Immature natural killer cell (primary cell): ENCODE measurements around the gene UROC1. TPM values are rescaled to one million over a fixed set of nuclear protein-coding genes. Genes with fewer than 3 reads are reported as not detected.

ENCODE experiments used
- DNase-seq, 3 donors: peaks; one replicate each; pipeline ENCODE4 v3.0.0; 2022; ENCODE audit warnings: mixed read lengths in 1 of 3
- H3K27ac Mint-ChIP-seq, 6 donors: one replicate each; pipeline ENCODE4 v1.8.0; 2020; ENCODE audit warnings: mixed read lengths in 6 of 6, mild to moderate bottlenecking in 5 of 6, inconsistent platforms in 4 of 6, moderate library complexity in 3 of 6
- H3K27me3 Mint-ChIP-seq, 3 donors: one replicate each; pipeline ENCODE4 v1.8.0; 2020 to 2021; ENCODE audit warnings: low read depth in 3 of 3, mild to moderate bottlenecking in 3 of 3, mixed read lengths in 3 of 3, moderate library complexity in 3 of 3, inconsistent platforms in 1 of 3
- H3K36me3 Mint-ChIP-seq, 3 donors: one replicate each; pipeline ENCODE4 v1.8.0; 2020; ENCODE audit warnings: mixed read lengths in 3 of 3, inconsistent platforms in 2 of 3, mild to moderate bottlenecking in 2 of 3
- H3K4me1 Mint-ChIP-seq, 2 donors: one replicate each; pipeline ENCODE4 v1.8.0; 2020; ENCODE audit warnings: inconsistent platforms in 2 of 2, mild to moderate bottlenecking in 2 of 2, mixed read lengths in 2 of 2, moderate library complexity in 1 of 2
- H3K4me3 Mint-ChIP-seq, 5 donors: one replicate each; pipeline ENCODE4 v1.8.0; 2020; ENCODE audit warnings: mild to moderate bottlenecking in 5 of 5, mixed read lengths in 5 of 5, inconsistent platforms in 3 of 5, moderate library complexity in 3 of 5
- H3K9me3 Mint-ChIP-seq, 6 donors: one replicate each; pipeline ENCODE4 v1.8.0; 2020; ENCODE audit warnings: mild to moderate bottlenecking in 6 of 6, mixed read lengths in 6 of 6, inconsistent platforms in 4 of 6, moderate library complexity in 3 of 6
- polyA plus RNA-seq, 3 donors: library from polyadenylated mRNA; unstranded; fragments of 300-500 nt; fragmentation: Illumina TruSeq; gene quantifications; one replicate each; pipeline ENCODE4 v1.2.3, GENCODE V29; 2021

UROC1 gene
- polyA plus RNA-seq, 3 donors from 2014 or later = not detected

DNA sequence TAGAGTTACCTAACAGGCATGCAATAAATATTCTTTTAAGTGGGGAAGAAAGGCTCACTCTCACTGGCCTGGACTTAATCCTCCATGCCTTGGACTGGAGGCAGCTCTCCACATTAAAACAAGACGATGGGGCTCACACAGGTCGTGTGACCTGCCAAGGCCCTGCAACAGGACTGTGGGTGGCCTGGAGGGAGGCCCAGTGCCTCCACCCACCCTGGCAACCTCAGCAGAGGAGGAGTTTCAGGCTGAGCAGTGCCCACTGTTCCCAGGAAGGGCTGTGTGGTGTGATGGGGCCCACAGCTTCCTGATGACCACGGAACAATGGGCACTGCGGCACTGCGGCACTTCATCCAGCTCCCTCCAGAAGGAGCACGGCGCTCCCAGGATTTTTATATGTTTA, 5.5 kb downstream of the UROC1 start:
- H3K36me3 Mint-ChIP-seq = no peaks in the 10 kb centered on the region

DNA sequence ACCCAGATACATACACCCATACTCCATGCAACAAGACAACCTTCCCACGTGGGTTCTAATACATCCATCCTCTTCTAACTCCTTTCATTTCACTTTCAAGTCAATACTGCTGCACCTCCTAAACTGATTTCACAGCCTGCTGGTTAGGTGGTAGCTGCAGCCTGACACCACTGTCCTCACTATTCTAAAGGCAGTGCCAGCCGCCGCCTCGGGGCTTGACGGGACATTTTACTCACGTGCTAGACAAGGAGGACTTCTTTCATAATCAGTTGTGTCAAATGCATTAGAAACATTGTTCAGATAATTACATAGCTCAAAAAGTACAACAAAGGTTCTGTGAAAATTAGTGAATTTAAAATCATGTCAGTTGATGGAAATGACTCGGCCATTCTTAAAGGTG, 6.3 kb downstream of the UROC1 start:
- no peak overlapping the region for H3K27ac Mint-ChIP-seq
- DNase-seq = no peak
- no peak overlapping the region for H3K4me3 Mint-ChIP-seq
- no peaks in the 10 kb centered on the region for H3K4me1 Mint-ChIP-seq
- peaks cover 0 to 2% (median 2%) of the 10 kb centered on the region in 3 donors for H3K27me3 Mint-ChIP-seq
- no peaks in the 10 kb centered on the region for H3K9me3 Mint-ChIP-seq
- H3K36me3 Mint-ChIP-seq = no peaks in the 10 kb centered on the region

More for the DNA sequence above, 5.5 kb downstream of the UROC1 start:
- DNase-seq = no peak
- H3K9me3 Mint-ChIP-seq = no peaks in the 10 kb centered on the region
- H3K27me3 Mint-ChIP-seq = peaks cover 0 to 5% (median 0%) of the 10 kb centered on the region in 3 donors
- no peak overlapping the region for H3K4me3 Mint-ChIP-seq
- H3K27ac Mint-ChIP-seq = no peak overlapping the region
- H3K4me1 Mint-ChIP-seq = no peaks in the 10 kb centered on the region

DNA sequence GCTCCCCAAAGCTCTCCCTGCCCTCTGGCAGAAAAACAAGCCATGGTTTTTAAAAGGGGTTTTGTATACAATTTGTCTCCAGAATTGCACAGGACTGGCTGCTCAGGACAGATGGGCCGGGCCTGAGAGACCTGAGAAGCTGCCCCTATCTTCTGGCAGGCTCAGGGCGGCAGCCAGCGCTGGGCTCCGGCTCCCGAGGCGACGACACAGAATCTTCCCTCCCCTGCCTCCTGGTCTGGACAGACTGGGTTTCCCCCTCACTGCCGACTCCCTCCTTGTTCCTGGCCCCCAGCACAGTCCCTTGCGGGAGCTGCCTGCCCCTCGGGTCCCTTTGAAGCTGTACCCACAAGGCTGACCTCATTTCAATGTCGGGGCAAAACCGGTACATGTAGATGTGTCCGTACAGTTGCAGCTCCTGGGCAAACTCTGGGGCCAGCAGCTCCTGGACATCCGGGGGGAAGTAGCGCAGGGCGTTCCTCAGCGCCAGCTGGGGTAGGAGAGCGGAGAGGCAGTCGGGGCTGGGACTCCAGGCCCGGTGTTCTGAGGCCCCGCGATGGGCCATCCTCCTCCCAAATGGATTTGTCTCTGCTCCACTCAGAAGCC, 7.2 kb downstream of the UROC1 start:
- Mint-ChIP-seq H3K36me3 (no peaks in the 10 kb centered on the region), H3K4me3 (no peak overlapping the region), H3K4me1 (no peaks in the 10 kb centered on the region), H3K9me3 (no peaks in the 10 kb centered on the region), H3K27ac (no peak overlapping the region), H3K27me3 (peaks cover 0 to 2% (median 2%) of the 10 kb centered on the region in 3 donors)
- DNase-seq = no peak

DNA sequence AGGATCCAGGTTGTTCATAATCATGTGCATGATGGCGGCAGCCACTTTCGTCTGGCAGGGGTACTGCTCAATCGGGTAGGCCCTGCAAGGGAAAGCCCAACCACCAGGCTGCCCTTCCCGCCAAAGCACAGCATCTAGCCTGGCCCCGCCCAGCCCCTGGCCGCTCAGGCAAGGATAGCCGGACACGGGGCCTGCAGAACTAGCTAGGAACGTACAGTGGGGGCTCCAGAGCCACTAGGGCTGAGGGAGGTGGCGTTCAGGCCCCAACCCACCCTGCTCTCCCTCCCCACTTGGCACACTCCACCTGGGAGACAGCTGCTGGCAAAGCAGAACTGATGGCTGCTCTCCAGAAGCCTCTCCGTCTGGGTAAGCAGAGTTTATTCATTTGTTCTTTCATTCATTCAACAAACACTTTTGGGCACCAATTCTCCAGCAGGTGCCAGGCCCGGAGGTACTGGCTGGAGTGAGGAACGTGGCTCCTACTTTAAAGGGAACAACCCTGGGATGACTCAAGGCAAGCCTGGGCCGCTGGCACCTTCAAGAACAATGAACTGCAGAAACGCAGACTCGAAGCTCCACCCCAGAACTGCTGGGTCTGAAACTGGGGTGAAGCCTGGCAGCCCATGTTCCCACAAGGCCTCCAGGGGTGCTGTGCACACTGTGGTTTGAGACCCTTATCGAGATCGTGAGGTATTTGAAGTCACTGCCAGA, 7.8 kb downstream of the UROC1 start:
- no peaks in the 10 kb centered on the region for H3K4me1 Mint-ChIP-seq
- no peak for DNase-seq
- no peak overlapping the region for H3K27ac Mint-ChIP-seq
- no peaks in the 10 kb centered on the region for H3K36me3 Mint-ChIP-seq
- H3K27me3 Mint-ChIP-seq = peaks cover under 1 to 4% (median 2%) of the 10 kb centered on the region in 3 donors
- no peak overlapping the region for H3K4me3 Mint-ChIP-seq
- no peaks in the 10 kb centered on the region for H3K9me3 Mint-ChIP-seq

DNA sequence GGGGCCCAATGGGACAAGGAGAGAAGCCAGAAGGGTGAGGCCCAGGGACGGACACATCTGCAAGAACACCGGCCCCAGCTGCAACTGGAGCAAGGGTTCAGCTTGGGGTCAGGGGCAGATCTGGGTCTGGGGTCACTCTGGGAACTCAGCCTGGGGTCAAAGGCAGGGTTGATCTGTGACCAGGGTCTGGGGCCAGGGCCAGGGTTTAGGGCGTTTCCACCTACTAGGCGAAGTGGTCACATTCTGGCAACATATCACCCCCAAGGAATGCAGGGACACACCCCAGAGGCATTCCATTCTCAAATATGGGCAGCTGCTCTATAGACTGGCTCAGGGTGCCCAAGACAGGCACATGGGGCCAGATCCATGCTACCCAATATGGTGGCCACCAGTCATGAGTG, 9.0 kb downstream of the UROC1 start:
- peaks cover 2 to 4% (median 3%) of the 10 kb centered on the region in 3 donors for H3K27me3 Mint-ChIP-seq
- no peak for DNase-seq
- H3K4me1 Mint-ChIP-seq = no peaks in the 10 kb centered on the region
- H3K36me3 Mint-ChIP-seq = no peaks in the 10 kb centered on the region
- no peak overlapping the region for H3K27ac Mint-ChIP-seq
- H3K9me3 Mint-ChIP-seq = no peaks in the 10 kb centered on the region
- H3K4me3 Mint-ChIP-seq = no peak overlapping the region

DNA sequence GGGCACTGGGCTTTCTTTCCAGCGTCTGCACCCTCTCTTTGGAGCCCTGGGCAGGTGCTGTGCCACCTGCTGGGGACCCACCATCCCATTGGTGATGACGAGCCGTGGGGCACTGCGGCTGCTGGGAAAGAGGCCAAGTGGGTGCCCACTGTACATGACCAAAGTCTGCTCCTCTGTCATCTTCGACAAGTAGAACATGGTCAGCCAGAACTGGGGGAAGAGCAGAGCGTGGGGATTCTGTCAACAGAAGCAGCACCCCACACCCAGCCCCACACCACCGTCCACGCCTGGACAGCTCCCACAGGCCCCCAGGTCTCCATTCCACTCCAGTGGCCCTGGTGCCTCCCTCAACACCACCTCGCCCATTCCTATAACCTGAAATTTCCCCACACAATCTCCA, 9.7 kb downstream of the UROC1 start:
- Mint-ChIP-seq H3K4me3 (no peak overlapping the region), H3K4me1 (no peaks in the 10 kb centered on the region), H3K27me3 (peaks cover 2 to 4% (median 3%) of the 10 kb centered on the region in 3 donors), H3K36me3 (no peaks in the 10 kb centered on the region), H3K27ac (no peak overlapping the region), H3K9me3 (no peaks in the 10 kb centered on the region)
- no peak for DNase-seq

DNA sequence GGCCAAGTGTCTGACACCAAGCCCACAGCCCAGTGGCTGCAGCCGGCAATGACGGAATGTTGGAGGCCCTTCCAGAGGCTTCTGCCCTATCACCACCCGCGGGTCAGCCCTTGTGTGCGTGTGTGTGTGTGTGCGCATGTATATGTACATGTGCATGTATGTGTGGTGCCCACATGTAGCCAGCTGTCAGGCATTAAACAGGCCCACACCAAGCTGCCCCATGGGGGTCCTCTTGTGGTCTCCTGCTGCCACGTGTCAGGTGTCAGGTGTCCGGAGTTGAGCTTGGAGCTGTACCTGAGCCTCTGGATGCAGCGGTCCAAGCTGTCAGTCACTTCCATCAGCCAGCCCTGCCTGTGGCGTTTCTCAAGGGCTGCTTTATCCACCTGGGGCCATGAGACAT, 13.9 kb downstream of the UROC1 start:
- Mint-ChIP-seq H3K27me3 (peaks cover 0 to 5% (median 3%) of the 10 kb centered on the region in 3 donors), H3K36me3 (no peaks in the 10 kb centered on the region), H3K4me3 (no peak overlapping the region), H3K9me3 (no peaks in the 10 kb centered on the region), H3K27ac (no peak overlapping the region), H3K4me1 (no peaks in the 10 kb centered on the region)
- no peak for DNase-seq

DNA sequence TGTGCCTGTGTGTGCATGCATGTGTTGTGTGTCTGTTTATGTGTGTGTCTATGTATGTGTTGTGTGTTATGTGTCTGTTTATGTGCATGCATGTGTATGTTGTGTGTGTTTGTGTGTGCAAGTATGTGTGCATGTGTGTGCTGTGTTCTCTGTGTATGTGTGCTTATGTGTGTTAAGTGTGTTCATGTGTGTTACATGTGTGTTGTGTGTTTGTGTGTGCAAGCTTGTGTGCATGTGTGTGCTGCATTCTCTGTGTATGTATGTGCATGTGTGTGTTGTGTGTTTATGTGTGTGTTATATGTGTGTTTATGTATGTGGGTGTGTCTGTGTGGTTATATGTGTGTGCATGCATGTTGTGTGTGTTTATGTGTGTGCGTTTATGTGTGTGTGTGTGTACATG, 14.9 kb downstream of the UROC1 start:
- no peaks in the 10 kb centered on the region for H3K36me3 Mint-ChIP-seq
- no peak overlapping the region for H3K4me3 Mint-ChIP-seq
- no peak overlapping the region for H3K27ac Mint-ChIP-seq
- no peaks in the 10 kb centered on the region for H3K4me1 Mint-ChIP-seq
- no peak for DNase-seq
- H3K9me3 Mint-ChIP-seq = no peaks in the 10 kb centered on the region
- peaks cover 0 to 5% (median 3%) of the 10 kb centered on the region in 3 donors for H3K27me3 Mint-ChIP-seq

DNA sequence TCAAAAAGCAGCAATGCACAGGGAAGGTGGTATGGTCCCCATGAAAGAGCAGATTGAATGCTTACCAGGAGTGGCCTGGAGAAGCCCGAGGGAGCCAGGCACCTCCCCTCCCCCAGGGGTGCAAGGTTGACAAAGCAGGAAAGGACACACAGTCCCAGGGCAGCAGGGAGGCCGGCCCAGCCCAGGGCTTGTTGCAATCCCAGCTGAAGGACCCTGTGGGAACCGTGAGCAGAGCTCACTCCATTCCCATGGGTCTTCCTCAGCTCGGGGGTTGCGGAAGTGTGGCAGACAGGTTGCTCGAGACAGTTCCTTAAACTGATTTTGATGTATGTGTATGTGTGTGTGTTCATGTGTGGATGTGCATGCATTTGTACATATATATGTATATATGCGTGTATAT, 15.8 kb downstream of the UROC1 start:
- Mint-ChIP-seq H3K4me1 (peaks cover 0 to 4% of the 10 kb centered on the region in 2 donors), H3K27ac (no peak overlapping the region), H3K36me3 (no peaks in the 10 kb centered on the region), H3K4me3 (no peak overlapping the region), H3K27me3 (peaks cover 0 to 4% (median 3%) of the 10 kb centered on the region in 3 donors), H3K9me3 (no peaks in the 10 kb centered on the region)
- no peak for DNase-seq

DNA sequence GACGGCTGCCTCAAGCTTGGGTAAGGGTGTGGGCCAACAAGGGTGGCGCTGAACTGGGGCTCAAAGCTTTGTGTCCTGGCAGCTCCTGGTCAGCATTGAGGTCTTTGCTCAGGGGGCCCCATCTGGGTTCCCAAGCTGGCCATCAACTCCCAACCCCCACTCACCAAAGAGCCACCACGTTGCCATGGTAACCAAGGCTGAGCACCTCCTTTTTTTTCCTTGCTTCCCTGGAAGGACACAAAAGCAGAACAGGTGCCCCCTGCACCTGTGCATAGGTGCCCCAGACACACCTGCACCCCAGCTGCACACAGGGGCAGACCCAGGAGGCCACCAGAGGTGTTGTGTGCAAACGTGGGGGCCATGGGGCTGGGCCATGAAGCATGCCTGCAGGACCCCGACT, 16.5 kb downstream of the UROC1 start:
- H3K27ac Mint-ChIP-seq = no peak overlapping the region
- H3K4me1 Mint-ChIP-seq = peaks cover 0 to 4% of the 10 kb centered on the region in 2 donors
- no peak overlapping the region for H3K4me3 Mint-ChIP-seq
- no peak for DNase-seq
- H3K36me3 Mint-ChIP-seq = no peaks in the 10 kb centered on the region
- peaks cover 0 to 4% (median 3%) of the 10 kb centered on the region in 3 donors for H3K27me3 Mint-ChIP-seq
- no peaks in the 10 kb centered on the region for H3K9me3 Mint-ChIP-seq

DNA sequence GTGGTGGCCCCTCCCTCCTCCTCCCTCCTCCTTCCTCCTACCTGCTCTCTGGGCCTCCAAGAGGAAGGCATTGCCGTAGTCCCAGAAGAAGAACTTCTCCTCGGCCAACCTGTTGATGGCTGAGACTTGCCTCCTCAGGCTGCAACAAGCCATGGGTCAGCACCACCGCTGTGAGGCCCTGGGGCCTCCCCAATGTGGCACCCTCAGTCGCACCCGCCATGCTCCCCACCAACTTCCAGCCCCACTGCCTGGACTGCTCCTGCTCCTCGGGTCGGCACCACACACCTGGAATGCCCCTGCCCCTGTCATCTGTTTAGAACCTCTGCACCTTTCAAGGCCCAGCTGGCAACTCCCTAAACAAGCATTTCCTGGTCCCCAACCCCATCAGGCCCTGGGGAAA, 17.6 kb downstream of the UROC1 start:
- H3K27ac Mint-ChIP-seq = no peak overlapping the region
- H3K9me3 Mint-ChIP-seq = no peaks in the 10 kb centered on the region
- H3K4me3 Mint-ChIP-seq = no peak overlapping the region
- peaks cover 0 to 4% (median 3%) of the 10 kb centered on the region in 3 donors for H3K27me3 Mint-ChIP-seq
- H3K4me1 Mint-ChIP-seq = peaks cover 0 to 4% of the 10 kb centered on the region in 2 donors
- no peaks in the 10 kb centered on the region for H3K36me3 Mint-ChIP-seq
- DNase-seq = no peak

DNA sequence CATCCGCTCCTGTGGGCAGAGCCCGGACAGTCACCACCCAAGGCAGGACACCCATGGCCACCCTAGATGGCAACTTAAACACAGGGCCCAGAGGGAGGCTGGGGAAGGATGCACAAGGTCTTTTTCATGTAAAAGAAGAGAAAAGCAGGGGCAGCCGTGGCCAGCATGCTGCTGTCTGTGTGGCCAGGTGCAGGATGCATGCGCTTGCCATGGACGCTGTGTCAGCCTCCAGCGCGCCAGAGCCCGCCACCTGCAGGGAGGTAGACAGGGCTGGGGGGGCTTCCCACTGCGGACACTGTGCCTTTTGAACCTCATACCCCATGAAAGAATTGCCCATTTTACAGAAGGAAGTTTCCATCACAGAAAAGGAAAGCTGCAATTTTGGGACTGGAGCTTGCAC, 18.2 kb downstream of the UROC1 start:
- Mint-ChIP-seq H3K36me3 (no peaks in the 10 kb centered on the region), H3K4me3 (no peak overlapping the region), H3K27me3 (peaks cover 0 to 2% (median 0%) of the 10 kb centered on the region in 3 donors), H3K4me1 (peaks cover 0 to 4% of the 10 kb centered on the region in 2 donors), H3K9me3 (no peaks in the 10 kb centered on the region), H3K27ac (no peak overlapping the region)
- no peak for DNase-seq

DNA sequence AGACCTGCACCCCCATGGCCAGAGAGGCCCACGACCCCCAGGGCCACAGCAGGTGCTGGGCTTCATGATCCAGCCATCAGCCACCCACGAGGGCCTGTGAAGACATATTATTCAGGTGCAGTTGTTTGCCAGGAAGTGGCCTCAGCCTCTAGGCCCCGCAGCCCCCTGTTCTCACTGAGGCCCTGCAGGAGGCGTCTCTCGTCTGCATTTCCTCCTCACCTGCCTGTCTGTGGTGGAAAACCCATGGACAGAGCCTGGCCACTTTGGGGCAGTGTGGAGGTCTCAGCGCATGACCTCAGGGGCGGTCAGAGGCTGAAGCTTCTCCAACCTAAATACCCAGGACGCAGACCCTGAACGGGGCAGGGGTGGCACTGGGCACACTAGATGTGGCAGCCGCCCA, 18.6 kb downstream of the UROC1 start:
- no peak overlapping the region for H3K4me3 Mint-ChIP-seq
- no peaks in the 10 kb centered on the region for H3K36me3 Mint-ChIP-seq
- H3K9me3 Mint-ChIP-seq = no peaks in the 10 kb centered on the region
- DNase-seq = no peak
- H3K27me3 Mint-ChIP-seq = peaks cover 0 to 2% (median 0%) of the 10 kb centered on the region in 3 donors
- H3K27ac Mint-ChIP-seq = no peak overlapping the region
- H3K4me1 Mint-ChIP-seq = peaks cover 0 to 4% of the 10 kb centered on the region in 2 donors

DNA sequence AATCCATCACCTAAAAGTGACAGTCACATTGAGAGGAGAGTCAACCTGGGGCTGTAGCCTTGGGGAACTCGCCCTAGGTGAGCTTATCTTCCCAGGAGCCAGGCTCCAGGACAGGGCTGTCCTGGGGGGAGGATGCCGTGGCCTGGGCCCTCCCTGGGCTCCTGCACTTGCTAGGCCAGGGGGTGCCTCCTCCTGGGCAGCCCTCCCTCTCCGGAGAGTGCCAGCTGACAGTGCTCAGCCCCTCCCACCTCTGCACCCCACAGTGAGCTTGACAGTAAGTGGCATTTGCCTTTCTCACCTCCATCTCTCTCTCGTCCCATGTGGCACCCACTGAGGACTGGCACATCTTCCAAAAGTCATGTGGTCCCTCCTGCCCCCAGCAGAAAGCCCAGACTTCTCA, 19.1 kb downstream of the UROC1 start:
- H3K4me1 Mint-ChIP-seq = peaks cover 0 to 4% of the 10 kb centered on the region in 2 donors
- H3K27ac Mint-ChIP-seq = no peak overlapping the region
- no peak for DNase-seq
- no peaks in the 10 kb centered on the region for H3K36me3 Mint-ChIP-seq
- peaks cover 0 to 2% (median 0%) of the 10 kb centered on the region in 3 donors for H3K27me3 Mint-ChIP-seq
- no peak overlapping the region for H3K4me3 Mint-ChIP-seq
- no peaks in the 10 kb centered on the region for H3K9me3 Mint-ChIP-seq

DNA sequence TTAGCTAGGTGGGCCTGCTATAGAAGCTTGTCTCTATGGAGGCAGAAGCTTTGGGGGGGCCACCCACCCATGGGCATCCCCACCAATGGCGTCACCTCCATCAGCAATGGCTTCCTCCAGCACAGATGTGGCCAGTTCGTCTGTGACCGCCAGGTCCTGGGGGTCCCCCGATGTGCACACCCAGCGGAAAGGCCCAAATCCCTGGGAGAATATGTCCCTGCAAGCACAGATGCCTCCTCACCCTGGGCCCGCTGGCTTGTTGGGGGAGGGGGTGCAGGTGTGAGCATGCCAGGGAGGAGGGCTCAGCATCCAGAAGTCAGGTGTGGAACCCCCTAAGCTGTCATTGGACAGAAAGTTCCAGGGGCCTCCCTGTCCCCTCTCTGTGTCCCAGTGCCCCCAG, 19.6 kb downstream of the UROC1 start:
- no peak for DNase-seq
- no peak overlapping the region for H3K4me3 Mint-ChIP-seq
- no peak overlapping the region for H3K27ac Mint-ChIP-seq
- no peaks in the 10 kb centered on the region for H3K9me3 Mint-ChIP-seq
- no peaks in the 10 kb centered on the region for H3K36me3 Mint-ChIP-seq
- peaks cover 0 to 2% (median 0%) of the 10 kb centered on the region in 3 donors for H3K27me3 Mint-ChIP-seq
- H3K4me1 Mint-ChIP-seq = peaks cover 0 to 4% of the 10 kb centered on the region in 2 donors
